Esophagus mucosa (tissue), 1 donor: ENCODE results near the gene EZR. TPM values are rescaled to one million over a fixed set of nuclear protein-coding genes. Genes with fewer than 3 reads are reported as not detected.

Experiments
- ATAC-seq: fragments of 200-7000 bp; cut with Tn5 transposase; one replicate; pipeline ENCODE4 v1.9.1; 2020
- total RNA-seq: library from RNA; stranded (reverse); gene quantifications from one replicate; pipeline ENCODE4 v1.2.4, GENCODE V29; 2023
- donor health status: DM: yes; HTN: yes; CAD: no.

EZR gene
- total RNA-seq, 1 donor from 2014 or later, result 368 TPM

DNA sequence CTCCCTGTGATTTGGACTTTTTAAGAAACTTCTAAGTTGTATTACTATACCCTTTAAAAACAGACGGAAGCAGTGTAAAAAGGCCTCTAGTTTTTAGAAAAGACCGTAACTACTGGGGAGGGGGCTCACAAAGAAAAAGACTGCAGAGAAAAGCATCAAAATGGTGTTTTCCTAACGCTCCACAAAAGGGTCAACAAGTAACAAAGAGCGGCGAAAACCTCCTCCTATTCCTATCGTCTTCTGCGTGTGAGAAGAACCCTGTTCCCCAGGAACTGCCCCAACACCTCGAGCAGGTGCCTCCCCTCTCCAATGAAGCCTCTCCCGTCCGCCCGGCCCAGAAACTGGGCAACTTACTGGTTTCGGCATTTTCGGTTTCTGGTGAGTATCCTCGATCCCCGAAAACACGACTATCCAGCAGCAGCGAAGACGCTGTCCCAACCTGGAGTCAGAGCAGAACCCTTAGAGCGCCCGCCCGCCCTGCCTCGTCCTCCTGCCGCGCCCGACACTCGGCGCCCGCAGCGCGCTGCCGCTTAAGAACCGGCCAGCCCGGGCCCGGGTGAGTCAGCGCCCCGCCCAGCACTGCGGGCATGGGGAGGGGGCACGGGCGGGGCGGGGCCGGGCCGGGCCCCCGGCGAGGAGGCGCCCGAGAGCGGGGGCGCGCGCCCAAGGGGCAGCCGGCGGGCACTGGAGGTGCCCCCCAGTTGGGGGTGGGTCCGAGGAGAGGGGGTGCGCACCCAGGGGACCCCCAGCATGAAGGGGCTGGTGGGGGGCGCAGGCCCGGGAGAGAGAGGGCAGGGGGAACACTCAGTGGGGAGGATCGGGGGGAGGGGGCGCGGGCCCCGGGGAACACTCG lies 1.2 kb downstream of the EZR start:
- peak; percentile 79 for ATAC-seq

- ATAC-seq, result no peak
Measured at GRCh38 chr6:158816803-158817727, 2.1 kb downstream of the EZR start.

GRCh38 chr6:158816329-158816728 lies 2.8 kb downstream of the EZR start:
- ATAC-seq, result peak; percentile 18

- ATAC-seq, result no peak
Measured at GRCh38 chr6:158815907-158816306, 3.3 kb downstream of the EZR start.

GRCh38 chr6:158815379-158815724 lies 3.8 kb downstream of the EZR start:
- no peak for ATAC-seq

- ATAC-seq, result no peak
Measured at GRCh38 chr6:158813032-158813431, 6.1 kb downstream of the EZR start.

GRCh38 chr6:158812611-158813010 lies 6.6 kb downstream of the EZR start:
- ATAC-seq, result peak; percentile 5

- no peak for ATAC-seq
Measured at GRCh38 chr6:158810155-158811095, 8.7 kb downstream of the EZR start.

GRCh38 chr6:158808941-158809678 lies 10.1 kb downstream of the EZR start:
- ATAC-seq, result peak; percentile 29

DNA sequence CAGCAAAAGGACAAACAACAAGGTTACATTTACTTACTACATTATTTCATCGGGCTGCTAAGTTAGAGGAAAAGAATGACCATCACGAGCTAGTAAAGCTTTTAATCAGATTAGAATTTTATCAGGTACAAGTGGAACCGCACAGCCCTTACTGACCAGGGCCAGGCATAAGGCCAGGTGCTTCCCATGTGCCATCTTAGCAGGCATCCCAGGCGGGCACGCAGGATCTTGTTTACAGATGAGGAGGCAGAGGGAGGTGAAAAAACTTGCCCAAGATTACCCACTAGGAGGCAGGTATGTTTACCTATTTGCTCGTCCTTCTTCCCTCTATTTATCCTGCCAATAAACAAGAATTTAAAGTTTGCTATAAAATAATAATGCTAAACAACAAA lies 10.7 kb downstream of the EZR start:
- peak; percentile 36 for ATAC-seq

- no peak for ATAC-seq
Measured at GRCh38 chr6:158807515-158808441, 11.4 kb downstream of the EZR start.

DNA sequence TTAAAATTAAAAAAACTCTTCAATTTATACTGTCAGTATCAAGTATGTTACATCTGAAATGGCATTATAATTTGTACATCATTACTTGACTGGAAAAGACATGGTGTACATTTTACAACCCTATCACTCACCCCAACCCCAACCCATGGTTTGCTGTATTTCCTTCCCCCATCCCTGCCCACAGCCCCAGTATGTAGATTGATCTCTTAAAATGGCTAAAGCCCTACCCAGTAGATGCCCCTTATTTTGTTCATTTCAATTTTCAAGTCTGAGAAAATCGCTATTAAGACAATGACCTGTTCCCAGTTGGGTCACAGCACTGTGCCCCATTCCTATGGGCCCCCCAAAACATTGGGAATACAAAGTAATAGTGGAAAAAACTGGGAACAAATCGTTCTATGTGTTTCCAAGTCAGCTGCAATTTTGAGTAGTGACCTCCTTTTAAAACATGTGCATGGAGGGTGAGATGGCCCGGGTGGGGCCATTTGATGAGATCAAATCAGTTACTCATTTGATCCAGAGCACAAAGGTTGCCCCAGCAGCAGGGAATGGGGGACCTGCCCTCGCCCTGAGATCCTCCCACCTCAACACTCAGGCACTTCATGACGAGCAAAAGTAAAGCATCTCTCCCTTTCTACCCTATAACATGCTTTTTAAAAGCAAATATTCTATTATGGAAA lies 13.3 kb downstream of the EZR start:
- no peak for ATAC-seq

DNA sequence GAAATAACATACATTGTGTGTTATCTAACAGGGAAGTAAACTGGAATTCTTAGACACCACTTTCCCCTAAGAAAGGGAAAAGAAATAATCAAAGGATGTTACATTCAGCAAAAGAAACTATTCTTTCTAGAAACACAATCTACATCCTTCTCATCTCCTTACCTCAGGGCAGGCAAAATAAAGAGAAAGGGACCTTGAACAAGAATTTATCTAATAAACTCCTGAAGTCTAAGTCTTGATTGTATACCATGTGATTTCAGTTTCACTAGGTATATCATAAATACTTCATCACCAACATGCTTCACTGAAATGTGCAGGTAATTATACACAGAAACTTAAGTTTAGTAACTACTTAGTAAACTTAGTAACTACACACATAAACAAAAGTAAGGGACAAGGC lies 15.0 kb downstream of the EZR start:
- no peak for ATAC-seq

GRCh38 chr6:158803733-158804143 lies 15.4 kb downstream of the EZR start:
- peak; percentile 6 for ATAC-seq

DNA sequence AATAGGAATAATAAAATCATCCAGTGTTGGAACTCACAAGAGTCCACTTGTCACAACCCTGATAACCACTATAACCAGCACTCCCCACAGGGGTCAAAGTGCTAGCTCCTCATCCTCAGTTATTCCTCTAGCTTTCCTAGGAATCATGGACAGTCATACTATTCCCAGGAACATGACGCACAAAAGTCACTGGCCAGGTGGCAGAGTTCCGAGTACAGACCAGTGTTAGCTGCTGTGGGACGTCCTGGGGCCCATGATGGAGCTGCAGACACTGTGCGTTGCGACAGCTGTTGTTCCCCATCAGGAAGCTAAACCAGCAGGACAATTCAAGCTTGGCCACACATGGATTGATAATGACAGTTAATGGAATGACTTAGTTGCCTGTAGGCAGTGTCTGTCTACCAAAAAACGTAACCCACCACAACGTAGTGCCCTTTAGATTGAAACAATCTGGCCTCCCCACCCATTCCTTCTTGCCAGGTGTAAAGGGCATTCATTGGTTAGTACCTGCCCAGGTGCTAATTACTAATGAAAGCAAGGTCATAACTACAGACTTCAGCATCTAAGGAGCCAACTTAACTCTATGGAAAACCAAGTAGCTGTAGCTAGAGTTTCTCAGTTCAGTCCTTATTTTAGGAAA lies 17.4 kb downstream of the EZR start:
- no peak for ATAC-seq

DNA sequence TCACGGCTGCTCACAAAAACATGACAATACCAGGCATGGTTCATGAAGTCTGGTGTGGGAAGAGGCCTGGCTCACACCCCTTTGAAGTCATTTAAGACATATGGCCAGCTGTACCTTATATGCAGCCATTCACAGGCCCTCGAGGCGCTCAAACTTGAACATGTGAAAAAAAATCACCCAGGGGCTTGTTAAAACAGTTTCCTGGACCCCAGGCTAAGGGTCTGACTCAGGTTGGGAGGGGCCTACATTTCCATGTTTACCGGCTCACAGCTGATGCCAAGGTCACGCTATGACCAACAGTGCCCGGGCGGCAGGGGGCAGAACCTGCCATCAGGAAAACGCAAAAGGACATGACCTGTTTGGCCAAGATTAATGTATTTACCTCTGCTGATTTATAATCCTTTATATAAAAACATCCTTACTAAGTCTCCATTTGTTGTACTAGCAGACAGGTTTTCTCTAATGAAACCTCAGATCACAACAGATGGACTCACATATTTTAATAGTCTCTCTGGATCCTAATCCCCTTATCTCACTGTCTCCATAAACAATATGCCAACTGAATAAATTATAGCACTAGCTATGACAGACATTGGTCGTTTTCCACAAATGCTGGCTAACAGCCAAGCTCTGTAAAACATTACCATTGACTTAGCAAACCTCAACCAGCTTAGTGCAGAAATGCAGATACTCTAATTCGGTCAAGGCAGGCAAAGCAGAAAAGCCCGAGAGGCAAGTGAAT lies 19.9 kb downstream of the EZR start:
- peak; percentile 53 for ATAC-seq

DNA sequence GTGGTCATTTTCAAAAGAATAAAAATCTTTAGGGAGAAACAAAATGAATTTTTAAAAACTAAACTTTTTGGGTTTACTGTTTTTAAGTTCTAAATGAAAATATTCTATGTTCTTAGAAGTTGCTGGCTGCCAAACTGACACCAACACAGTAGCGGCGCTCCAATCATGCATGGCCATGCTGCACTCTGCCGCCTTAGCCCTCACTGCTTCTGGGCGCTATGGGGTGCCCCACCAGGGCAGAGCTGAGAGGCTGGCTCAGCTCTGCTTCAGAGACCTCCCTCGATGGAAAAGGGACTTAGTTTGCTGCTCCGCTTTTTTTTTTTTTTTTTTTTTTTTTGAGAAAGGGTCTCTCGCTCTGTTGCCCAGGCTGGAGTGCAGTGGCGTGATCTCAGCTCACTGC lies 20.9 kb downstream of the EZR start:
- ATAC-seq, result no peak
